ENCODE results near the gene ELL2. TPM values are rescaled to one million over a fixed set of nuclear protein-coding genes. Genes with fewer than 3 reads are reported as not detected.

Gene ELL2
- total RNA-seq, 1 experiment from 2014 or later, result 27.5 TPM

- no peak overlapping the region for H3K9ac ChIP-seq (ENCODE audit: extremely low read depth, insufficient read length, low read length)
- peaks cover 6% of the 10 kb centered on the region for H3K23me2 ChIP-seq (ENCODE audit: insufficient read length, low read depth, low read length, poor library complexity, severe bottlenecking)
- no peak overlapping the region for H2BK12ac ChIP-seq (ENCODE audit: insufficient read length, low read depth, low read length)
- H4K20me1 ChIP-seq (ENCODE audit: control insufficient read depth, insufficient read depth, insufficient read length), result no peaks in the 10 kb centered on the region
- H3K4ac ChIP-seq (ENCODE audit: low read depth, low read length), result no peak overlapping the region
- no peak overlapping the region for H2BK15ac ChIP-seq (ENCODE audit: low read depth, low read length)
- Mint-ChIP-seq H3K4me1 (peaks cover 20 to 23% of the 10 kb centered on the region in 2 experiments), H3K4me3 (no peak overlapping the region), H3K27me3 (ENCODE audit: low read depth) (no peaks in the 10 kb centered on the region; the same call in 1 of the 2 replicates), H3K9me3 (no peaks in the 10 kb centered on the region), H3K27ac (no peak overlapping the region), H3K36me3 (ENCODE audit: insufficient read depth in 1 of 3, low read depth in 3 of 3) (no peaks in the 10 kb centered on the region)
- H3K14ac ChIP-seq (ENCODE audit: insufficient read depth, low read length), result no peak overlapping the region
- no peak for TF ChIP-seq CTCF (conservative IDR thresholded peaks at IDR 0.05)
- no peak overlapping the region for H2AFZ ChIP-seq (ENCODE audit: low read length)
- no peak overlapping the region for H3K56ac ChIP-seq (ENCODE audit: insufficient read length, low read depth, low read length)
- H3K9me3 ChIP-seq (ENCODE audit: control insufficient read depth, low read depth, low read length), result no peaks in the 10 kb centered on the region
- H4K5ac ChIP-seq (ENCODE audit: insufficient read length, low read depth, low read length), result no peak overlapping the region
- H3K27me3 ChIP-seq (ENCODE audit: insufficient read depth, low read length), result no peaks in the 10 kb centered on the region
- no peaks in the 10 kb centered on the region for H3K79me2 ChIP-seq (ENCODE audit: insufficient read depth, low read length)
- no peaks in the 10 kb centered on the region for H3K4me1 ChIP-seq (ENCODE audit: insufficient read depth, low read length)
- no peak overlapping the region for H3T11ph ChIP-seq (ENCODE audit: low read length)
- H2BK120ac ChIP-seq (ENCODE audit: low read depth, low read length, poor library complexity, severe bottlenecking), result no peak overlapping the region
- no peak for DNase-seq
- no CpG with 5 or more reads among the region's 2 CpGs for WGBS (ENCODE audit: extremely low coverage, insufficient read length, low lambda C conversion rate)
- no peak overlapping the region for H4K91ac ChIP-seq (ENCODE audit: insufficient read length, low read depth, low read length)
- H2BK5ac ChIP-seq (ENCODE audit: insufficient read length, low read length), result no peak overlapping the region
- H3K18ac ChIP-seq (ENCODE audit: insufficient read length, low read depth, low read length), result no peak overlapping the region
- no peak overlapping the region for H3K23ac ChIP-seq (ENCODE audit: insufficient read length, low read depth, low read length)
- H3K4me2 ChIP-seq (ENCODE audit: insufficient read depth, insufficient read length, low read length), result no peak overlapping the region
- H2BK20ac ChIP-seq (ENCODE audit: low read depth, low read length, poor library complexity, severe bottlenecking), result no peak overlapping the region
- no peaks in the 10 kb centered on the region for H3K79me1 ChIP-seq (ENCODE audit: insufficient read depth, low read depth, low read length, poor library complexity, severe bottlenecking)
- no peak overlapping the region for H4K8ac ChIP-seq (replicated peaks; ENCODE audit: insufficient read length, low read depth, low read length)
- H3K27ac ChIP-seq (ENCODE audit: insufficient read length, low read depth, low read length), result no peak overlapping the region
- H2AK5ac ChIP-seq (ENCODE audit: insufficient read length, low read length), result no peak overlapping the region
These were observed 4.4 kb upstream of the ELL2 start for GRCh38 chr5:95966005-95966404.
